Neural cell (in vitro differentiated cells): ENCODE data around the gene IQSEC1. TPM values are rescaled to one million over a fixed set of nuclear protein-coding genes. Genes with fewer than 3 reads are reported as not detected.

Experiments
- H2AFZ ChIP-seq: fragments of 200-600, 300-800 bp; sonication (generic), shearing (Covaris generic); 2 replicates; pipeline ENCODE4 v1.6.0; 2014; ENCODE audit warnings: low read depth, mild to moderate bottlenecking, antibody characterized with exemption, low read length, moderate library complexity
- H3F3A ChIP-seq: fragments of 200-600 bp; shearing (Covaris generic); 2 replicates; pipeline ENCODE4 v1.6.1; 2016; ENCODE audit warnings: mild to moderate bottlenecking, moderate library complexity, mixed read lengths, antibody characterized with exemption, low read length; ENCODE audit not compliant: insufficient read depth, poor library complexity, severe bottlenecking
- H3K27ac ChIP-seq: fragments of 200-600, 300-800 bp; sonication (generic), shearing (Covaris generic); 2 replicates; pipeline ENCODE4 v1.5.1; 2014; ENCODE audit warnings: mild to moderate bottlenecking, low read length, moderate library complexity
- H3K27me3 ChIP-seq: fragments of 300-800, 200-600 bp; sonication (generic), shearing (Covaris generic); 2 replicates; pipeline ENCODE4 v1.6.0; 2014; ENCODE audit warnings: mild to moderate bottlenecking, low read depth, low read length, moderate library complexity; ENCODE audit not compliant: insufficient read depth
- H3K36me3 ChIP-seq: fragments of 300-800, 200-600 bp; sonication (generic), shearing (Covaris generic); 2 replicates; pipeline ENCODE4 v1.5.1; 2014; ENCODE audit warnings: mild to moderate bottlenecking, antibody characterized with exemption, low read length, moderate library complexity; ENCODE audit not compliant: insufficient read depth
- H3K4me2 ChIP-seq: fragments of 300-800, 200-600 bp; sonication (generic), shearing (Covaris generic); 2 replicates; pipeline ENCODE4 v1.6.0; 2014; ENCODE audit warnings: mild to moderate bottlenecking, low read length
- H3K4me3 ChIP-seq: fragments of 300-800, 200-600 bp; sonication (generic), shearing (Covaris generic); 2 replicates; pipeline ENCODE4 v1.5.1; 2014; ENCODE audit warnings: mild to moderate bottlenecking, low read length, moderate library complexity
- H3K79me2 ChIP-seq: fragments of 200-600 bp; shearing (Covaris generic); replicated peaks from 2 replicates; pipeline ENCODE4 v1.6.0; 2014; ENCODE audit warnings: mild to moderate bottlenecking, low read length, moderate library complexity; ENCODE audit not compliant: insufficient read depth
- H3K9ac ChIP-seq: fragments of 300-800, 200-600 bp; sonication (generic), shearing (Covaris generic); 2 replicates; pipeline ENCODE4 v1.6.1; 2016; ENCODE audit warnings: mild to moderate bottlenecking, low read length, mixed read lengths
- H3K9me2 ChIP-seq: fragments of 200-600 bp; shearing (Covaris generic); 2 replicates; pipeline ENCODE4 v1.6.1; 2016; ENCODE audit warnings: mild to moderate bottlenecking, low read length, mixed read lengths; ENCODE audit not compliant: insufficient read depth
- H3K9me3 ChIP-seq: fragments of 200-600, 300-800 bp; sonication (generic), shearing (Covaris generic); 2 replicates; pipeline ENCODE4 v1.6.1; 2016; ENCODE audit warnings: mild to moderate bottlenecking, mixed run types, low read length, moderate library complexity, mixed read lengths
- H4K20me1 ChIP-seq: fragments of 200-600 bp; shearing (Covaris generic); 2 replicates; pipeline ENCODE4 v1.6.1; 2016; ENCODE audit warnings: mild to moderate bottlenecking, mixed run types; ENCODE audit not compliant: insufficient read depth
- CTCF ChIP-seq: fragments of 450-650 bp; IDR thresholded peaks from 2 replicates; pipeline ENCODE4 v1.5.1; 2014; ENCODE audit warnings: antibody characterized with exemption, mild to moderate bottlenecking, moderate library complexity; ENCODE audit not compliant: poor library complexity, severe bottlenecking
- EP300 ChIP-seq: fragments of 450-650 bp; conservative IDR thresholded peaks from 2 replicates; pipeline ENCODE4 v1.6.1; 2014; ENCODE audit warnings: antibody characterized with exemption, mild to moderate bottlenecking, moderate library complexity; ENCODE audit not compliant: poor library complexity, severe bottlenecking
- EZH2 ChIP-seq: fragments of 200-600, 300-800 bp; shearing (Covaris generic), sonication (generic); IDR thresholded peaks from 2 replicates; pipeline ENCODE4 v1.6.1; 2014; ENCODE audit warnings: antibody characterized with exemption, low read length, borderline replicate concordance, mild to moderate bottlenecking; ENCODE audit not compliant: insufficient read depth, poor library complexity, severe bottlenecking
- MXI1 ChIP-seq: fragments of 450-650 bp; conservative IDR thresholded peaks from 2 replicates; pipeline ENCODE4 v1.6.1; 2014; ENCODE audit warnings: antibody characterized with exemption, mild to moderate bottlenecking; ENCODE audit not compliant: poor library complexity, severe bottlenecking
- POLR2AphosphoS5 ChIP-seq: IDR thresholded peaks from 2 replicates; pipeline ENCODE4 v1.6.1; 2012
- RAD21 ChIP-seq: fragments of 450-650 bp; conservative IDR thresholded peaks from 2 replicates; pipeline ENCODE4 v1.6.1; 2014; ENCODE audit warnings: antibody characterized with exemption, mild to moderate bottlenecking, moderate library complexity
- REST ChIP-seq: IDR thresholded peaks from 2 replicates; pipeline ENCODE4 v1.6.1; 2012; ENCODE audit warnings: borderline replicate concordance
- SMC3 ChIP-seq: fragments of 450-650 bp; conservative IDR thresholded peaks from 2 replicates; pipeline ENCODE4 v1.6.1; 2014; ENCODE audit warnings: antibody characterized with exemption, mild to moderate bottlenecking, moderate library complexity; ENCODE audit not compliant: poor library complexity
- TAF1 ChIP-seq: IDR thresholded peaks from 2 replicates; pipeline ENCODE4 v1.6.1; 2012; ENCODE audit warnings: low read depth
- polyA plus RNA-seq: library from polyadenylated mRNA; depleted of rRNA; stranded (reverse); fragments of >200 nt; gene quantifications from 2 replicates; pipeline ENCODE4 v1.2.3, GENCODE V29; 2014

IQSEC1 gene
- polyA plus RNA-seq, 1 donor from 2014 or later: 6.0 TPM

- no peak for TF ChIP-seq MXI1
- no peak overlapping the region for H3K4me3 ChIP-seq
- H3K36me3 ChIP-seq: no peaks in the 10 kb centered on the region
- H2AFZ ChIP-seq: no peak overlapping the region
- no peaks in the 10 kb centered on the region for H3F3A ChIP-seq
- no peaks in the 10 kb centered on the region for H4K20me1 ChIP-seq
- H3K9ac ChIP-seq: no peak overlapping the region
- no peak overlapping the region for H3K4me2 ChIP-seq
- no peak overlapping the region for H3K27ac ChIP-seq
- H3K9me3 ChIP-seq: no peaks in the 10 kb centered on the region
- H3K79me2 ChIP-seq: no peaks in the 10 kb centered on the region
- H3K9me2 ChIP-seq: no peaks in the 10 kb centered on the region
- H3K27me3 ChIP-seq: no peaks in the 10 kb centered on the region
Observed at GRCh38 chr3:13081603-13082360, 8.6 kb upstream of the IQSEC1 start.

- no peaks in the 10 kb centered on the region for H3K36me3 ChIP-seq
- H3F3A ChIP-seq: no peaks in the 10 kb centered on the region
- H3K27ac ChIP-seq: no peak overlapping the region
- H3K4me3 ChIP-seq: no peak overlapping the region
- H3K27me3 ChIP-seq: no peaks in the 10 kb centered on the region
- H3K9me2 ChIP-seq: no peaks in the 10 kb centered on the region
- no peak overlapping the region for H2AFZ ChIP-seq
- H3K79me2 ChIP-seq: no peaks in the 10 kb centered on the region
- H3K9ac ChIP-seq: no peak overlapping the region
- no peak for TF ChIP-seq RAD21
- no peak for TF ChIP-seq TAF1
- TF ChIP-seq SMC3: no peak
- TF ChIP-seq CTCF: no peak
- TF ChIP-seq REST: no peak
- TF ChIP-seq EP300: no peak
- no peak for TF ChIP-seq MXI1
- TF ChIP-seq POLR2AphosphoS5: no peak
- TF ChIP-seq EZH2: no peak
- no peaks in the 10 kb centered on the region for H4K20me1 ChIP-seq
- H3K9me3 ChIP-seq: no peaks in the 10 kb centered on the region
- H3K4me2 ChIP-seq: no peak overlapping the region
Observed at GRCh38 chr3:13080591-13080990, 7.4 kb upstream of the IQSEC1 start.
